IMR-90 (cell line): Measurements from ENCODE around the gene SCYGR5. TPM values are rescaled to one million over a fixed set of nuclear protein-coding genes. Genes with fewer than 3 reads are reported as not detected.

Experiments used
- ATAC-seq: fragments of 200-7000 bp; cut with Tn5 transposase; 2 replicates; pipeline ENCODE4 v1.9.1; 2020; ENCODE audit warnings: low read depth, mild to moderate bottlenecking, moderate library complexity
- BruUV-seq: library from RNA; stranded (reverse); fragments of 400-500 nt; replicated peaks from 2 replicates; lab custom pipeline; 2021; lab: Mats Ljungman, UMichigan
- CTCF ChIA-PET: fragments of 300-600 bp; formaldehyde crosslinking; extraction: SDS; loops from one replicate; lab custom pipeline; 2021; ENCODE audit warnings: antibody characterized with exemption; lab: Yijun Ruan, JAX
- POLR2A ChIA-PET: fragments of 300-600 bp; sonication (Branson Sonifier 250); formaldehyde crosslinking; loops from one replicate; lab custom pipeline; 2022; ENCODE audit warnings: antibody characterized with exemption; ENCODE audit not compliant: unreplicated experiment; lab: Charles Lee
- DNase-seq: peaks from one replicate; pipeline ENCODE4 v3.0.0; 2013
- H2AFZ ChIP-seq: replicated peaks from 2 replicates; pipeline ENCODE3; 2013; ENCODE audit warnings: low read length, mild to moderate bottlenecking; ENCODE audit not compliant: poor library complexity
- H2AK5ac ChIP-seq: 2 replicates; pipeline ENCODE4 v1.6.1; 2013; ENCODE audit warnings: low read depth, low read length, inconsistent platforms
- H2AK9ac ChIP-seq: replicated peaks from 2 replicates; pipeline ENCODE3; 2013; ENCODE audit warnings: mild to moderate bottlenecking, low read depth, low read length, moderate library complexity; ENCODE audit not compliant: poor library complexity
- H2BK120ac ChIP-seq: 2 replicates; pipeline ENCODE4 v1.6.1; 2013; ENCODE audit warnings: low read depth, low read length, inconsistent platforms
- H2BK15ac ChIP-seq: 3 replicates; pipeline ENCODE4 v1.6.1; 2013; ENCODE audit warnings: low read depth, low read length, inconsistent platforms
- H2BK20ac ChIP-seq: 2 replicates; pipeline ENCODE4 v1.6.1; 2013; ENCODE audit warnings: low read depth, mild to moderate bottlenecking, inconsistent platforms, low read length, moderate library complexity
- H2BK5ac ChIP-seq: 2 replicates; pipeline ENCODE4 v1.6.1; 2013; ENCODE audit warnings: mild to moderate bottlenecking, low read depth, low read length, inconsistent platforms; ENCODE audit not compliant: poor library complexity, severe bottlenecking
- H3K14ac ChIP-seq: replicated peaks from 2 replicates; pipeline ENCODE4 v1.6.1; 2013; ENCODE audit warnings: low read depth, low read length, inconsistent platforms
- H3K18ac ChIP-seq: 2 replicates; pipeline ENCODE4 v1.6.1; 2013; ENCODE audit warnings: low read depth, low read length, control low read depth
- H3K23ac ChIP-seq: 2 replicates; pipeline ENCODE4 v1.6.1; 2013; ENCODE audit warnings: low read depth, low read length, inconsistent platforms
- H3K27ac ChIP-seq: 2 replicates; pipeline ENCODE4 v1.5.1; 2013; ENCODE audit warnings: mild to moderate bottlenecking, control low read depth, low read length; ENCODE audit not compliant: insufficient read depth
- H3K27me3 ChIP-seq: 2 replicates; pipeline ENCODE4 v1.6.1; 2013; ENCODE audit warnings: low read length; ENCODE audit not compliant: control insufficient read depth, insufficient read depth
- H3K36me3 ChIP-seq: 2 replicates; pipeline ENCODE4 v1.6.1; 2013; ENCODE audit warnings: low read length, mixed read lengths; ENCODE audit not compliant: control insufficient read depth, insufficient read depth
- H3K4ac ChIP-seq: 2 replicates; pipeline ENCODE4 v1.6.1; 2013; ENCODE audit warnings: low read depth, low read length, inconsistent platforms
- H3K4me1 ChIP-seq: 2 replicates; pipeline ENCODE4 v1.6.1; 2013; ENCODE audit warnings: low read length, mixed read lengths; ENCODE audit not compliant: control insufficient read depth, insufficient read depth
- H3K4me2 ChIP-seq: 2 replicates; pipeline ENCODE4 v1.6.1; 2013; ENCODE audit warnings: low read depth, mild to moderate bottlenecking, control low read depth, low read length, moderate library complexity
- H3K4me3 ChIP-seq: 2 replicates; pipeline ENCODE4 v1.5.1; 2013; ENCODE audit warnings: low read depth, mild to moderate bottlenecking, control low read depth, low read length, moderate library complexity; ENCODE audit not compliant: insufficient read depth
- H3K56ac ChIP-seq: 2 replicates; pipeline ENCODE4 v1.6.1; 2013; ENCODE audit warnings: low read length, inconsistent platforms; ENCODE audit not compliant: insufficient read depth; ENCODE audit errors: extremely low read depth
- H3K79me1 ChIP-seq, 2 experiments: 2 replicates each; pipeline ENCODE4 v1.6.1; 2013; ENCODE audit warnings: low read length in 2 of 2, inconsistent platforms in 1 of 2, low read depth in 1 of 2
- H3K9ac ChIP-seq: 2 replicates; pipeline ENCODE4 v1.6.1; 2013; ENCODE audit warnings: low read depth, low read length, control low read depth
- H3K9me1 ChIP-seq: 2 replicates; pipeline ENCODE4 v1.6.1; 2013; ENCODE audit warnings: low read length, inconsistent platforms; ENCODE audit not compliant: insufficient read depth
- H3K9me3 ChIP-seq: 2 replicates; pipeline ENCODE4 v1.6.1; 2013; ENCODE audit warnings: low read length; ENCODE audit not compliant: control insufficient read depth, insufficient read depth
- H4K20me1 ChIP-seq: 2 replicates; pipeline ENCODE4 v1.6.1; 2013; ENCODE audit warnings: low read length, inconsistent platforms; ENCODE audit not compliant: insufficient read depth
- H4K5ac ChIP-seq: 2 replicates; pipeline ENCODE4 v1.6.1; 2013; ENCODE audit warnings: mild to moderate bottlenecking, low read depth, low read length, control low read depth
- H4K8ac ChIP-seq, 2 experiments: 2 replicates each; pipeline ENCODE4 v1.6.1; 2013; ENCODE audit warnings: low read depth in 2 of 2, low read length in 2 of 2, control low read depth in 1 of 2, inconsistent platforms in 1 of 2
- H4K91ac ChIP-seq: 2 replicates; pipeline ENCODE4 v1.6.1; 2013; ENCODE audit warnings: low read depth, low read length, inconsistent platforms; ENCODE audit not compliant: insufficient read depth
- BHLHE40 ChIP-seq: fragments of 150-350 bp; IDR thresholded peaks from 2 replicates; pipeline ENCODE4 v1.6.1; 2016; ENCODE audit warnings: mild to moderate bottlenecking, low read depth, low read length
- FOS ChIP-seq: fragments of 150-350 bp; IDR thresholded peaks from 2 replicates; pipeline ENCODE4 v1.6.1; 2016; ENCODE audit warnings: low read depth, low read length
- MAFK ChIP-seq: IDR thresholded peaks from 2 replicates; pipeline ENCODE4 v1.6.1; 2012; ENCODE audit warnings: low read depth, low read length, improper control_type of control experiment
- RAD21 ChIP-seq: IDR thresholded peaks from 2 replicates; pipeline ENCODE4 v1.6.1; 2012; ENCODE audit warnings: low read length, improper control_type of control experiment
- RCOR1 ChIP-seq: IDR thresholded peaks from 2 replicates; pipeline ENCODE4 v1.6.1; 2012; ENCODE audit warnings: mild to moderate bottlenecking, low read length, improper control_type of control experiment; ENCODE audit not compliant: insufficient replicate concordance
- RFX5 ChIP-seq: IDR thresholded peaks from 2 replicates; pipeline ENCODE4 v1.8.0; 2012; ENCODE audit warnings: low read depth, mild to moderate bottlenecking, low read length, moderate library complexity
- SMC3 ChIP-seq: fragments of 150-350 bp; IDR thresholded peaks from 2 replicates; pipeline ENCODE4 v1.6.1; 2016; ENCODE audit warnings: low read depth, mild to moderate bottlenecking, antibody characterized with exemption, low read length, moderate library complexity
- WGBS, 2 experiments: methylation state at CpG; one replicate each; pipeline versions ENCODE4 v1.1.5 to v1.1.7; 2013; ENCODE audit warnings: missing lambda C conversion rate in 2 of 2; ENCODE audit not compliant: insufficient read length in 1 of 2; ENCODE audit errors: extremely low coverage in 2 of 2; 5-methylcytosine and 5-hydroxymethylcytosine counted together
- dilution Hi-C: fragments of 300-500 bp; cut with HindIII; formaldehyde crosslinking; loops from one replicate; pipeline ENCODE4 v1.14.3; 2018; ENCODE audit warnings: low sequenced_read_pairs; ENCODE audit not compliant: unreplicated experiment
- in situ Hi-C: fragments of 300-500 bp; cut with MboI; formaldehyde crosslinking; loops from 3 replicates; pipeline ENCODE4 v1.14.3; 2019; ENCODE audit warnings: low sequenced_read_pairs, inconsistent platforms, mixed read lengths
- intact Hi-C: fragments of 100-400 bp; cut with micrococcal nuclease; formaldehyde crosslinking; loops from 2 replicates; pipeline ENCODE4 v1.10.0; 2022
- polyA plus RNA-seq, 3 experiments: library from polyadenylated mRNA; depleted of rRNA; stranded (reverse); fragments of >200 nt; gene quantifications; 2 replicates each; pipeline ENCODE4 v1.2.3, GENCODE V29; 2012; ENCODE audit warnings: low replicate concordance in 1 of 3
- total RNA-seq: library from RNA; depleted of rRNA; stranded (reverse); fragments of >200 nt; gene quantifications from 2 replicates; pipeline ENCODE4 v1.2.3, GENCODE V29; 2012

SCYGR5 gene
- total and polyA plus RNA-seq, 2 of the 4 experiments (the other 2 are of a cell fraction), result not detected

DNA sequence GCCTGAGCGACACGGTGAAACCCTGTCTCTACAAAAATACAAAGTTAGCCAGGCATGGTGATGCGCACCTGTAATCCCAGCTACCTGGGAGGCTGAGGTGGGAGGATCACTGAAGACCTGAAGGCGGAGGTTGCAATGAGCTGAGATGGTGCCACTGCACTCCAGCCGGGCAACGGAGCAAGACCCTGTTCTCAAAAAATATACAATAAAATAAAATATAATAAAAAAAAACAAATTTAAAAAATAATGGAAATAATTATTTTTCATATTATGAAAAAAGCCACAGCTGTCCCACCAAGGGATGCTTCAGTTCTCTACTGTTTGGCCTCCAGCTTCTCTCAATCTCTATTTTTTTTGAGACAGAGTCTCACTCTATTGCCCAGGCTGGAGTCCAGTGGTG, 40.8 kb downstream of the SCYGR5 start:
- POLR2A ChIA-PET, result no interaction called here
- H4K8ac ChIP-seq, result no peak overlapping the region
- in situ Hi-C loops, result no loop called here
- H3K36me3 ChIP-seq, result no peaks in the 10 kb centered on the region
- ATAC-seq (no peak), DNase-seq (no peak)
- no peaks in the 10 kb centered on the region for H3K9me3 ChIP-seq
- no peak for TF ChIP-seq MAFK
- TF ChIP-seq RAD21, result no peak
- no peak for TF ChIP-seq RCOR1
- TF ChIP-seq RFX5, result no peak
- no peak for TF ChIP-seq FOS
- TF ChIP-seq SMC3, result no peak
- TF ChIP-seq BHLHE40, result no peak
- H3K14ac ChIP-seq, result no peak overlapping the region
- no peak overlapping the region for H2BK5ac ChIP-seq
- no peak overlapping the region for H3K4me3 ChIP-seq
- no peaks in the 10 kb centered on the region for H4K20me1 ChIP-seq
- H2BK20ac ChIP-seq, result no peak overlapping the region
- H3K9ac ChIP-seq, result no peak overlapping the region
- H3K27me3 ChIP-seq, result no peaks in the 10 kb centered on the region
- H2AK5ac ChIP-seq, result no peak overlapping the region
- H3K23ac ChIP-seq, result no peak overlapping the region
- no peak overlapping the region for H4K91ac ChIP-seq
- H3K4ac ChIP-seq, result no peak overlapping the region
- WGBS, 2 experiments, result no CpG with 5 or more reads among the region's 6 CpGs
- no peak overlapping the region for H3K56ac ChIP-seq
- H3K18ac ChIP-seq, result no peak overlapping the region
- H3K4me2 ChIP-seq, result no peak overlapping the region
- no peak overlapping the region for H2AK9ac ChIP-seq
- H2AFZ ChIP-seq, result no peak overlapping the region
- H3K4me1 ChIP-seq, result no peaks in the 10 kb centered on the region
- H2BK15ac ChIP-seq, result no peak overlapping the region
- dilution Hi-C loops, result no loop called here
- intact Hi-C loops, result no loop called here
- H3K27ac ChIP-seq, result no peak overlapping the region
- H4K5ac ChIP-seq, result no peak overlapping the region
- BruUV-seq, result no TSS peak
- no peaks in the 10 kb centered on the region for H3K79me1 ChIP-seq
- H2BK120ac ChIP-seq, result no peak overlapping the region
- H3K9me1 ChIP-seq, result no peaks in the 10 kb centered on the region
- CTCF ChIA-PET, result no interaction called here
